Measurements from ENCODE around the gene ETV4. TPM values are rescaled to one million over a fixed set of nuclear protein-coding genes. Genes with fewer than 3 reads are reported as not detected.

The ETV4 gene
- polyA plus RNA-seq, 2 of the 4 experiments (the other 2 are of a cell fraction): 18.5 to 39.1 TPM

GRCh38 chr17:43563600-43564594 lies 17.8 kb upstream of the ETV4 start:
- DNase-seq (ENCODE audit: low read depth in 1 of 2, low spot score in 1 of 2): no peak
- Histone ChIP-seq H3K27ac (no peak overlapping the region), H3K9me3 (no peaks in the 10 kb centered on the region), H3K4me2 (no peak overlapping the region), H3K4me1 (no peaks in the 10 kb centered on the region), H3K4me3 (no peak overlapping the region)
- no peak for FAIRE-seq
- TF ChIP-seq HEYL (CRISPR knock-in tag; IDR thresholded peaks at IDR 0.05) (no peak), HES2 (IDR thresholded peaks at IDR 0.05) (no peak), MAZ (IDR thresholded peaks at IDR 0.05; ENCODE audit: borderline replicate concordance, low read depth, low read length) (no peak), POLR2A (IDR thresholded peaks at IDR 0.05; ENCODE audit: low read length) (no peak), MAFK (IDR thresholded peaks at IDR 0.05; ENCODE audit: partially characterized antibody) (no peak), JUN (IDR thresholded peaks at IDR 0.05) (no peak), RNF2 (IDR thresholded peaks at IDR 0.05; ENCODE audit: borderline replicate concordance, low read depth) (no peak), HOXB13 (CRISPR knock-in tag; IDR thresholded peaks at IDR 0.05; ENCODE audit: low read depth) (no peak), E2F6 (IDR thresholded peaks at IDR 0.05; ENCODE audit: borderline replicate concordance, low read depth) (no peak), REST (IDR thresholded peaks at IDR 0.05) (no peak), GATA3 (IDR thresholded peaks at IDR 0.05; ENCODE audit: borderline replicate concordance) (no peak), ZSCAN20 (CRISPR knock-in tag; IDR thresholded peaks at IDR 0.05) (no peak), CHD2 (IDR thresholded peaks at IDR 0.05; ENCODE audit: low read length, partially characterized antibody) (no peak), EP300 (IDR thresholded peaks at IDR 0.05) (no peak), NR3C1 (IDR thresholded peaks at IDR 0.05) (no peak), ATOH8 (CRISPR knock-in tag; IDR thresholded peaks at IDR 0.05; ENCODE audit: low read depth) (no peak), ESRRA (IDR thresholded peaks at IDR 0.05; ENCODE audit: borderline replicate concordance, low read length) (no peak), FOXS1 (CRISPR knock-in tag; IDR thresholded peaks at IDR 0.05) (no peak), ELK1 (IDR thresholded peaks at IDR 0.05; ENCODE audit: low read depth, low read length) (no peak), EHF (CRISPR knock-in tag; IDR thresholded peaks at IDR 0.05) (no peak)
- CTCF ChIA-PET: interaction anchor here (1.2 to 10.2 kb wide), 6 partner anchors 11 to 203 kb away, joined by 3 to 88 read pairs (median 8); no protein-coding TSS in a partner anchor
- ATAC-seq: no peak
- WGBS (ENCODE audit: missing lambda C conversion rate): 71% methylated on average over 15 of the region's 15 CpGs
- POLR2A ChIA-PET: no interaction called here
